GM18867 (cell line): Measurements from ENCODE around the gene MLLT1.

ENCODE experiments used
- ATAC-seq: cut with Tn5 transposase; IDR thresholded peaks from one replicate; pipeline ENCODE4 v1.9.1; 2021; ENCODE audit warnings: mild to moderate bottlenecking, moderate library complexity; ENCODE audit not compliant: unreplicated experiment

The MLLT1 gene

DNA sequence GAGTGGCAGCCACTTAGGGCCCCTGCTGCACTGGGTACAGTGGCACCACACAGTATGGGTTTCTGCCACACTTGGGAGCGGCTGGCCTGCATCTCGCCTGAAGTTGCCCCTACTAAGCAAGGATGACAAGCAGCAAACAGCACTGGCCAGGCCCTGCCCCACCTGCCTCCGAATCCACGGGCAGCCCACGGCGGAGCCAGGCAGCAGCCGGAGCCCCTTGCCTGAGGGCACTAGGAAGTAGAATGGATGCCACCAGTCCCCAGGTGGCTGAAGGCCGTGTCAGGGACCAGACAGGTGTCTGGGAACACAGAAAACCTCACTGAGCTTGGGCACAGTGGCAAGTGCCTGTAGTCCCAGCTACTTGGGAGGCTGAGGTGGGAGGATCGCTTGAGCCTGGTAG lies 19.4 kb downstream of the MLLT1 start:
- no peak for ATAC-seq

DNA sequence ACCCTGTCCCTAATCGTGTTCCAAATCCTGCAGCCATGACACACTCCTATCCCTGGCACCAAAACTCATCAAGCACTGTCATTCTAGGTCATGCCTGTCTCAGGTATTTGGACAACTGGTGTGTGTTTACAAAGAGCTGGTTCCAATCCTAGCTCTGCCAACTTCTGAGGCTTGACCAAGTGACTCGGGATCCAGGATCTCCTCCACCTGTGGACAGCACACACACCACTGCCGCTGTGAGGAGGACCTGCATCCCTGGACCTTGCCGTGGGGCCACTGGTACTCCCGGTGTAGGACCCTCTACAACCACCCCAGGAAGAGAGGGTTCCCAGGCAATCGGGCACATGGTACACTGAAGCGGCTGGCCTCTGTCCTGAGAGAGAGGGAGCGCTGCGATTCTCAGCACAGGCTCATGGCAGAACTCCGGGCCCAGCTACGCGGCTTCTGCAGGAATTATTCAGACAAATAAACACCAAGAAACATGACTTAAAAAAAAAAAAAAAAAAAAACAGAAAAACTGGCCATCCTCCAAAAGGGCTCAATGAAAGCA lies 20.4 kb downstream of the MLLT1 start:
- no peak for ATAC-seq

DNA sequence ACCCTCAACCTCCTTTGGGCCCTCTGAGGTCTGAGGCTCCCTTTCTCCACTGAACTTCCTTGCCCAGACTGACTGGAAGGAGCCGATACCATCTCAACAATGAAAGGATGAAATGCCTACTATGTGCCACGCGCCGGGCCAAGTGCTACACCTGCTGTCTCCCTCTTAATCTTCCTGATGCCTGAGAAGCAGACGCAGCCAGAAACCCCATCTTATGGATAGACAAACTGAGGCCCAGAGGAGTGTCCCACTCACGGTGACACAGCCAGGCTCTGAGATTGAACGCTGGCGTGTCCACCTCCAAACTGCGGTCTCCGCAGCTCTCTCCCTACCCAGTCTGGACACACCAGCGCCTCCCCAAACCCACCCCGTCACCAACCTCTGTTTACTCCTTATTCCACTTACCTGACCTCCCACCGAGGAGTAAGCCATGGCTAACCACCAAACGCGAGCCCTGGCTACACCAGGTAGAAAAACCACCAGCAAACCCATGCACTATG lies 20.9 kb downstream of the MLLT1 start:
- no peak for ATAC-seq

DNA sequence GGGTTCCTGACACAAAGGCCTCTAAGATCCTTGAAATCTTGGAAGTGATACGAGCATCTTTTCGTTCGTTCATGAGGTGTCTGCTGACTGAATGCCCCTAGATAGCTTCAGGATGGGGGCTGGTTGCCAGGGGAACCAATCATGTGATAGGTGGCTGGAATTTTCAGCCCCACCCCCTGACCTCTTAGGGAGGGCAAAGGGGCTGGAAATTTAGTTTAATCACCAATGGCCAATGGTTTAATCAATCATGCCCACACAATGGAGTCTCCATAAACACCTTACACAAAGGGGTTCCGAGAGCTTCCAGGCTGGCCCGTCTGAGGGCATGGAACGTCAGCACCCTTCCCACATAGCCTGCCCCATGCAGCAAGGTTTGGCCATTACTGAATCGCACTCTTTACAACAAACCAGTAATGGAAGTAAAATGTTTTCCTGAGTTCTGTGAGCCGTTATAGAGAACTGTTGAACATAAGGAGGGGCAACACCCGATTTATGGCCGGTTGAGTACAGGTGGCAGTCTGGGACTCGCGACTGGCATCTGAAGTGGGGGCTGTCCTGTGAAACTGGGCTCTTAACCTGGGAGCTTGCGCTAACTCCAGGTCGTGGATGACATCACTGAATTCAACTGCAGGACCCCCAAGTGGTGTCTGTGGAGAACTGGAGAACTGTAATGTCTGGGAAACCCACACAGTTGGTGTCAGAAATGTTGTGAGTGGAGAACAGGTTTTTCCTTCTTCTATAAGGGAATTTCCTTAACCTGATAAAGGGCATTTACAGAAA lies 25.6 kb downstream of the MLLT1 start:
- no peak for ATAC-seq

DNA sequence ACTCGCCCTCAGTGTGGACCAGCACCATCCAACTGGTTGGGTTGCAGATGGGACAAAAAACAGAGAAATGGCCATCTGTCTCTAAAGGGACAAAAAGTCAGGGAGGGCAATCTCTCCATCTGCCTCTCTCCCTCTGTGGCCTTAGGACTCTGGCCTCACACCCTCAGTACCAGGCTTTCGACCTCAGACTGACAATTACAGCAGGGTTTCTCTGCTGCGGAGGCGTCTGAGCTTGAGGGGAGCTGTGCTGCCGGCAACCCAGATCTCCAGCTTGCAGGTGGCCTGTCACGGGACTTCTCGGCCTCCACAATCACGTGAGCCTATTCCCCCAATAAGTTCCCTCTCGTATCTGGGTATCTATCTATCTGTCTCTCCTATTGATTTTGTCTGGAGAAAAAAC lies 27.7 kb downstream of the MLLT1 start:
- no peak for ATAC-seq

DNA sequence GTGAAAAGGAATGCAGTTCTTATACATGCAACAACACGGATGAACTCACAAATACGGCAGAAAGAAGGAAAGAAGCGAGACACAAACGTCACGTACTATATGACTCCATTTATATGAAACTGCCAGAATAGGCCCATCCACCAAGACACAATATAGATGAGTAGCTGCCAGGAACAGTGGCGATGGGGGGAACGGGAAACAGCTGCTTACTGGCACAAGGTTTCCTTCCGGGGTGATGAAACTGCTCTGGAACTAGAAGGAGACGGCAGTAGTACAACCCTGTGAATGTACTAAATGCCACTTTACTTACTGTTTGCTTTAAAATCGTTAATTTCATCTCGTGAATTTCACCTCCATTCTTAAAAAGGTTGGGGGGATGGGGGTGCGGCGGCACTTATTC lies 28.9 kb downstream of the MLLT1 start:
- ATAC-seq: no peak

DNA sequence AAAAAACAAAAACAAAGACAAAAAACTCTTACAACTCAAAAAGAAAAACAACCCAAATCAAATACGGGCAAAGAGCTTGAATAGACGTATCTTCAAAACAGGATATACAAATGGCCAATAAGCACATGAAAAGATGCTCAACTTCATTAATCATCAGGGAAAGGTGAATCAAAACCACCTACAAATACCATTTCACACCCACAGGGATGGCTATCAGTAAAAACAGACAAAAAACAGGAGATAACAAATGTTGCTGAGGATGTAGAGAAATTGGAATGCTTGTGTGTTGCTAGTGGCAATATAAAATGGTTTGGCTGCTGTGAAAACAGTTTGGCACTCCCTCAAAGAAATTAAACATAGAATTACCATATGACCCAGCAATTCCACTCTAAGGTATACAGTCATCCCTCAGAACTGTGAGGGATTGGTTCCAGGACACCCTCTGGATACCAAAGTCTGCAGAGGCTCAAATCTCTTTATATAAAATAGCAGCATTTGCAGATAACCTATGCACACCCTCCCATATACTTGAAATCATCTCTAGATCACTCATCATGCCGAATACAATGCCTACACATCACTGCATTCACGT lies 29.7 kb downstream of the MLLT1 start:
- no peak for ATAC-seq

DNA sequence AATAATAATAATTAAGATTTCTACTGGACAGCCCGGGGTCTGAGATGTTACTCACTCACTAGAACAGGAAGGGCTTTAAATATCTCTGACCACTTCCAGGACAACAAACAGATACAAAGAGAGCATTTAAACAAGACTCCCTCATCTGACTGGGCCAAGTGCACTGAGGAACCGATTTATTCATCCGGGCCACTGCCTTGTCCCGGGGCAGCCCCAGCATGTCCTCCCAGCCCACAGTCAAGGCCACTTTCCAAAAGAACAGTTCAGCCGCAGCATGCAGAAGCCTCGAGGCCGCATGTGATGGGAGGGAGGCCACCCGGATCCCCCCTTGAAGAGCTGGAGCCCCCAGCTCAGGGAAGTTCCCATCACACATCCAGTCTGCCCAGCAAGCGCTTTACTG lies 30.5 kb downstream of the MLLT1 start:
- ATAC-seq: no peak

DNA sequence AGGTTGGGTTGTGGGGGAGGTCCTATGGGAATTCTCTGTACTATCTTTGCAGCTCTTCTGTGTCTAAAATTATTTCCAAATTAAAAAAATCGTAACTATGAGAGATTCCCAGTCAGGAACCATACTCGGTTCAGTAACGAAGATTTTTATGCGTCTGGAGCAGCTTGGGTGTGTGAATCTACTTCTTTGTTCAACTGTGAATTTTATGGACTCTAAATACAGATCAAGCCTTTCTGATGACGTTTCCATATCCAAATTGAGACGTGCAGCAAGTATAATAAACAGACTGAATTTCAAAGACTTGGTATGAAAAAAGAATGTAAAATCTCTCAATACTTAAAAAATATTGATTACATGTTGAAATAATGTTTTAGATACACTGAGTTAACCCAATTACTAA lies 30.9 kb downstream of the MLLT1 start:
- no peak for ATAC-seq

DNA sequence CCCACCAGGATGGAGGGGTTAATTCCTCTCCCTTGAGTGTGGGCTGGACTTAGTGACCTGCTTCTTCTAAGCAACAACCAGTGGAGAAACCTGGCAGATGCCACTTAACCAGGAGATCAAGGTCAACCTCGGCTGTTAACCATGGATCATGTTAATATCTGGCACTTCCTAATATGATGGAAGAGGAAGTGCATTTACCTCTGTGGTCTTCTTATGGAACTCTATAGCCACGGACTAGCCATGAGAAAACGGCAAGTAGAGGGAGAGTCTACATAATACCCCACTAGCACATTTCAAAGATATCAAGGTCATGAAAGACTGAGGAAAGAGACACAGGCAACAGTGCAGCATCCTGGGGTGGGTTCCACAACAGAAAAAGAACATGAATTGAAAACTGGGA lies 31.4 kb downstream of the MLLT1 start:
- no peak for ATAC-seq

DNA sequence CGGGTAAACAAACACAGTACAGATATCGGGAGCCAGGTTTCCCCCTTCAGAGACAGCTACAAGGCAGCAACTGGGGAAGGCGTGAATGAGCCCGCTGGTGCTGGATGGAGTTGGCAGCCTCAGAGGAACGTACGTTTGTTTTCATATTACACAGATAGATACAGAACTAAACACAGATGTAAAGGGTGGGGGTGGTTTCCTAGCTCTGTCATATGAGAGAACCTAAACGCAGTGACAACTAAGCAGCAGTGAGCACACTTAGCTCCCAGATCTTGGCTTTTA lies 32.8 kb downstream of the MLLT1 start:
- ATAC-seq: no peak

DNA sequence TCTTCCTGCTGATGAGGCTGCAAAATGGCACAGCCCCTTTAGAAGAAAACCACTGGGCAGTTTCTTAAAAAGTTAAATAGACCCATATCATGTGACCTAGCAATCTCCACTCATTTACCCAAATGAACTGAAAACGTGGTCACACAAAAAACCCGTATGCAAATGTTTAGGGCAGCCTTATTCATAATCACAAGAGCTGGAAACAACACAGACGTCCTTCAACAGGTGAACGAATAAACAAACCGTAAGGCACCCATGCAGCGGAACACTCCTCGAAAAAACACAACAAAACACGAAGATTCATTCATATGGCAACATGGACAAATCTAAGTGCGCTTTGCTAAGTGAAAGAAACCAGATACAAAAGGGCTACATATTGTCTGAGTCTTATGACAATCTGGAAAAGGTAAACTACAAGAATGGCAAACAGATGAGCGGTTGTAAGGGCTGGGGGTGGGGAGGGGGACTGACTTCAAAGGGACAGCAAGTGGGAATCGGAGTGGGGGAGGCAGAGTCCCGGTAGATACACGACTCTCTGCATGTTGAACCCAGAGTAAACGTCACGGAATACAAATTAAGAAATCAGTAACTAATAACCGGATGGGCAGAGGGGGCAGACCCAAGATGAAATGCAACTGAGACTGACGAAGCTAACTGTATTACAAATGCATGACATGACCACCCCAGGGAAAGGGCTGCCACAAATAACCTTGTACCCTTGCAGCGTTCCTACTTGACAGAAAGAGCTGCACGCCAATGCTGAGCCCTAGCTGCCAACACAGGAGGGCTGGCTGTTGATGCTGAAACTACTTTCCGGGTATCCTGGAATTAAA lies 33.4 kb downstream of the MLLT1 start:
- ATAC-seq: no peak

DNA sequence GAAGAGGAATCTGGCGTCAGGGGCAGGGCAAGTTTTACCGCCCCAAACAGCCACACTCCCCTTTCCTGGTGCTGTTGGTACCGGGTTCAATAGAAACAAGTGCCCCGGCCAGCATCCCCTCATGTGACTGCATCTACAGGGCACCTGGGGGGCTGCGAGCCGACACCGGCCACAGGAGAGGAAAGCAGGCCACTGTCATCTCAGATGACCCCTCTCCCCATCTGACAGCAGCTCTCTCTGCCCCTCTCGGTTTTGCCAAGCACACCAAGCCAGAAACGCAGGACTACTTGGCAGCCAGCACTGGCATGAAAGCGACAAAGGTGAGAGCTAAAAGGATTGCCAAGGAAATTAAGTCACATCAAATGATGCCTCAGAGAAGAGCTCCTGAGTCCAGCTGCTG lies 37.1 kb downstream of the MLLT1 start:
- ATAC-seq: no peak

DNA sequence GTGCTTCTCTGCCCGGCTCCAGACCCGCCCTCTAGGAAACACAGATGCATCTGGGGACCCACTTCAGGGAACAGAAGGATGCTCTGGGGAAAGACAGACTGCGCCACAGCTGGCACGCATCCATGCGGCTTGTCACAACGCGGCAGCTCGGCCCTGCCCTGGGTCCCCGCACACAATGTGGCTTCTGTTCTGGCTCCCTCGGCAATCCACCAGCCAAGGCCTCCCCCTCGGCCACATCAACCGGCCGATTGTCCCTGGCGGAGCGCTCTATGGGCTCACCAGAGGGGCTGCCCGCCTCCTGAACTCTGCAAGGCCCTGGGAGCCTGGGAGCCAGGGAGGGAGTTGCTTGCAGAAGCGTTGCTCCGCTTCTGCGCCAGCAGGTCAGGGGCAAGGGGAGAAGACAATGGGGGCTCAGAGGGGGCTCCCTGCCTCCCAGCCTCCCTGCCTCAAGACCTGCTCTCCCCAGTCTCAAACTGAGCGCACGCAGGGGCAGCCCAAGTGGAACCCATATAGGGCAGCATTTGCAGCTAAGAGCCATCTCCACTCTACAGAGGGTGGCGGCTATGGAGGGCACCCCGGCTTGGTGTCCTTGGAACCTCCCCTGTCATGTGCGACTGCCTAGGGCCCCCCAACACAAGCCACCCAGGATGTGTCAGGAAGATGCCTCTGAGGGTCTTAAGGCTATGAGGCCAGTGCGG lies 37.9 kb downstream of the MLLT1 start:
- no peak for ATAC-seq

DNA sequence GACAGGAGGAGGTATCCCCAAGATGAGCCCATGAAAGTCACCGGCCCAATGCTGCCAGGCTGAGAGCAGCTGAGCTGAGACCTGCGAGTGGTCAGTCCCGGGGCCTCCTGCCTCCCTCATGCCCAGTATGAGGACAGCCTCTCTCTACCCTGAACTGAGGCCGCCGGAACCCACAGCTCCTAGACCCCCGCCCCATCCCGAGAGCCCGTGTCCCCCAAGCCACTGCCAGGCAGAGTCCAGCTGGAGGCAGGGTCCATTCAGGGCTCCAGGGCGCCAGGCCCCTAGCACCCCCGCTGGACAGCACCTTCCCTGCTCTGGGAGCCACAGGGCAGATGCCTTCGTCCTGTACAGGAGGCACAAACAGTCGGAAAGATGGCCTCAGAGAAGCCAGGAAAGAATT lies 38.7 kb downstream of the MLLT1 start:
- ATAC-seq: no peak

DNA sequence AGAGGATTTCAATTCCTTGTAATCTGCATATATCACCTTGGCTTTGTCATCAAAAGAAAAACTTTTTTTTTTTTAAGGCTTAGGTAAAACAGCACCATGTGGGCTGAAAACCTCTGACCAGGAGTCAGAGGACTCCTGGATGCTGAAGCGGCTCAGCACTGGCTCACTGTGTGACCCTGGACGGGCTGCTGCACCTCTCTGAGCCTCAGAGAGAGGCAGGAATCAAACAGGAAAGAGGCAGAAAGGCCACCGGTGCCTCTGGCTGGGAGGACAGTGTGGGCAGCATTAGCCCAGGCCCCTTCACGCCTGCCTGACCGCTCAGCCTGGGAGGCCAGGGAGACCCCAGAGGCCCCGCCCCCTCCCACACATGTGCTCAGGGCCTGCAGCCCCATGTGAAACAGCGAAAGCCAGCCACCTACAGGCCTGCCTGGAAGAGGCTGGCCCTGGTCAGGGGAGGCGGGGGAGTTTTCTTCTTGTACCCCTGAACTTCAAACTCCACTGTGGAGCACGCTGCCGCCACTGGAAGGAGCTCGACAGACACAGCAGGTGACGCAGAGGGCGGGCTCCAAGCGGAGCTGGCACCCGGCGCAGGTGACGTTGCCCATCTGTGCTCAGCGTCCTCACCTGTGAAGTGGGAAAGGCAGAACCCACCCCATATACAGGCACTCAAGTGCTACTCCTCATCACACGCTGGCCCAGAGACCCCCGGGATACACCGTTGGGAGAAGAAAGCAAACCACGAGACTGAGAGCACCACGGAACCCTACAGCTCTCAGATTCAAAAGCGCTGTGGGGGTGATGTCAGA lies 39.7 kb downstream of the MLLT1 start:
- no peak for ATAC-seq

DNA sequence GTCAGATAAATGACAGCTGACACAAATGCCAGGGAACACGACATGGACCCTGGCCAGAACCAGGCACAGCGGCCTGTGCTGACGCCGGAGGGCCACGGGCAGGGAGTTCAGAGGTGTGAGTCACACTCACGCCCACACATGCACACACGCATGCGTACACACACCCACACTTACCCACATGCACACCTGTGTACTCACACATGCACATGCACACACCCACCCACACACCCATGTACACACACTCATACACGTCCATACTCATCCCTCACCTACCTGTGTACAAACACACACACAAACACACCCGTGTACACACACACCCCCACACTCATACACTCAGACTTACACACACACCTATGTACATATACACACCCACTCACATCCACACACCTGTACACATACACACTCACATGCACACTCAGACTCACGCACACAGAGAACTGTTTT lies 40.4 kb downstream of the MLLT1 start:
- no peak for ATAC-seq

DNA sequence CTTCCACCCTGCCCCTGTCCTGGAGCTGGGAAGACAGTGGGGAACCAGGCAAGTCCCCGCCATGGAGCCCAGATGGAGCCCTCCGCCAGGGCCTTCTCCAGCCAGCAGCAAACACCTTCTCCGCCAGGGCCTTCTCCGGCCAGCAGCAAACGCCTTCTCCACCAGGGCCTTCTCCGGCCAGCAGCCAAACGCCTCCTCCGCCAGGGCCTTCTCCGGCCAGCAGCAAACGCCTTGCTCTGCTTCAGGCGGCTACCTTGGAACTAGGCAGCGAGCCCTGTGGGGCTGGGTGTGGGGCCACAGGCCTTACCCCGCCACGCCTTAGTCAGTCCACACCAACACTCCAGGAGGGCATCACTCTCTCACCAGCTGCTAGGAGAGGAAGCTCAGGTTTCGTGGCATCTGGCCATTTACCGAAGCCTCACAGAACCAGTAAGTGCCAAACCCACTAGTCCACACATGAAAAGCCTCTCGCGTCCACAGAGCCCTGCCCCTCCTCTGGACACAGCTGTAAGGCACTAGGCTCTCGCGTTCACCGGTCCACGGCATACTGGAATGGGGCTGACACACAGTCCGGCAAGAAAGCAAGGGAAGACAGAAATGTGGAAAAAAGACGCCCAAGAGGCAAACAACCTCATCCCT lies 41.0 kb downstream of the MLLT1 start:
- ATAC-seq: no peak

DNA sequence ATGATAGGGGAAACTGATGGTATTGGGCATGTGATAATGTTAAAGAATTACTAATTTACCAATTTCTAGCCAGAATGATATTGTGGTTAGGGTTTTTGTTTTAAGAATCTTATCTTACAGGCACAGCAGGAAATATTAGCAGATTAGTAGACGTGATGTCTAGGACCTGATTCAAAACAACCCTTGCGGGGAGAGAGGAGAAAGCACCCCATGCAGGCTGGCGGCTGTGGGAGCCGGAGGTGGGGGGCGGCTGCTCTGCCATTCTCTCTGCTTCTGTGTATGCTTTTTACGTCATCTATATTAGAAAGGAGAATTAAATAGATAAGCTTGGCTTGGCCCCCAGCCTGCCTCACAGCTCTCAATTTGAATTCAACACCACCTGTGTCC lies 41.5 kb downstream of the MLLT1 start:
- no peak for ATAC-seq
